Measurements from ENCODE around the gene NUDT22.

Gene NUDT22

DNA sequence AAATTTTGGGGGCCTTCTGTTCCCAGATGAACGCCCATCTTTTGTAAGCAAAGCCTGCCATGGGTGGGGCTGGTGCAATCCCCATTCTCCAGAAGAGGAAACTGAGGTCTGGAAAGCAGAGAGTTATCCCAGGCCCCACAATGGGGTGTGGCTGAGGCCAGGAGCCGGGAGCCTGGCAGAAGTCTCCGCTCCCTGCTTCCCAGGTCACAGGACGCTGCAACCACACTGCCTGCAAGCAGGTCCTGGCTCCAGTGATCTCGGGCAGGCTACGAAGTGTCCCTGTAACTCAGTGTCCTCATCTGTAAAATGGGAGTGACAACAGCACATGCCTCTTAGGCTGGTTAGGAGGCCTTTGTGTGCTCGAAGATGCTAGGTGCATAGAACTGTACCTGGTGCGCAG, 27.0 kb downstream of the NUDT22 start:
- TF ChIP-seq, protein P1, sequence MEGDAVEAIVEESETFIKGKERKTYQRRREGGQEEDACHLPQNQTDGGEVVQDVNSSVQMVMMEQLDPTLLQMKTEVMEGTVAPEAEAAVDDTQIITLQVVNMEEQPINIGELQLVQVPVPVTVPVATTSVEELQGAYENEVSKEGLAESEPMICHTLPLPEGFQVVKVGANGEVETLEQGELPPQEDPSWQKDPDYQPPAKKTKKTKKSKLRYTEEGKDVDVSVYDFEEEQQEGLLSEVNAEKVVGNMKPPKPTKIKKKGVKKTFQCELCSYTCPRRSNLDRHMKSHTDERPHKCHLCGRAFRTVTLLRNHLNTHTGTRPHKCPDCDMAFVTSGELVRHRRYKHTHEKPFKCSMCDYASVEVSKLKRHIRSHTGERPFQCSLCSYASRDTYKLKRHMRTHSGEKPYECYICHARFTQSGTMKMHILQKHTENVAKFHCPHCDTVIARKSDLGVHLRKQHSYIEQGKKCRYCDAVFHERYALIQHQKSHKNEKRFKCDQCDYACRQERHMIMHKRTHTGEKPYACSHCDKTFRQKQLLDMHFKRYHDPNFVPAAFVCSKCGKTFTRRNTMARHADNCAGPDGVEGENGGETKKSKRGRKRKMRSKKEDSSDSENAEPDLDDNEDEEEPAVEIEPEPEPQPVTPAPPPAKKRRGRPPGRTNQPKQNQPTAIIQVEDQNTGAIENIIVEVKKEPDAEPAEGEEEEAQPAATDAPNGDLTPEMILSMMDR (IDR thresholded peaks at IDR 0.05; ENCODE audit: borderline replicate concordance, control extremely low read depth, extremely low read depth, insufficient read depth, missing control alignments) = no peak

GRCh38 chr11:64253481-64253880, 27.4 kb downstream of the NUDT22 start:
- in situ Hi-C loops (cut with MboI; ENCODE audit: low sequenced_read_pairs, unreplicated experiment) = no loop called here
- no peak for DNase-seq (ENCODE audit: low spot score)
- TF ChIP-seq, protein P1 (IDR thresholded peaks at IDR 0.05; ENCODE audit: borderline replicate concordance, control extremely low read depth, extremely low read depth, insufficient read depth, missing control alignments) = no peak

More for the DNA sequence above, 27.0 kb downstream of the NUDT22 start:
- DNase-seq (ENCODE audit: low spot score) = no peak
- in situ Hi-C loops (cut with MboI; ENCODE audit: low sequenced_read_pairs, unreplicated experiment) = no loop called here

GRCh38 chr11:64254326-64254725, 28.3 kb downstream of the NUDT22 start:
- no peak for DNase-seq (ENCODE audit: low spot score)
- TF ChIP-seq, protein P1 (IDR thresholded peaks at IDR 0.05; ENCODE audit: borderline replicate concordance, control extremely low read depth, extremely low read depth, insufficient read depth, missing control alignments) = no peak
- in situ Hi-C loops (cut with MboI; ENCODE audit: low sequenced_read_pairs, unreplicated experiment) = no loop called here

DNA sequence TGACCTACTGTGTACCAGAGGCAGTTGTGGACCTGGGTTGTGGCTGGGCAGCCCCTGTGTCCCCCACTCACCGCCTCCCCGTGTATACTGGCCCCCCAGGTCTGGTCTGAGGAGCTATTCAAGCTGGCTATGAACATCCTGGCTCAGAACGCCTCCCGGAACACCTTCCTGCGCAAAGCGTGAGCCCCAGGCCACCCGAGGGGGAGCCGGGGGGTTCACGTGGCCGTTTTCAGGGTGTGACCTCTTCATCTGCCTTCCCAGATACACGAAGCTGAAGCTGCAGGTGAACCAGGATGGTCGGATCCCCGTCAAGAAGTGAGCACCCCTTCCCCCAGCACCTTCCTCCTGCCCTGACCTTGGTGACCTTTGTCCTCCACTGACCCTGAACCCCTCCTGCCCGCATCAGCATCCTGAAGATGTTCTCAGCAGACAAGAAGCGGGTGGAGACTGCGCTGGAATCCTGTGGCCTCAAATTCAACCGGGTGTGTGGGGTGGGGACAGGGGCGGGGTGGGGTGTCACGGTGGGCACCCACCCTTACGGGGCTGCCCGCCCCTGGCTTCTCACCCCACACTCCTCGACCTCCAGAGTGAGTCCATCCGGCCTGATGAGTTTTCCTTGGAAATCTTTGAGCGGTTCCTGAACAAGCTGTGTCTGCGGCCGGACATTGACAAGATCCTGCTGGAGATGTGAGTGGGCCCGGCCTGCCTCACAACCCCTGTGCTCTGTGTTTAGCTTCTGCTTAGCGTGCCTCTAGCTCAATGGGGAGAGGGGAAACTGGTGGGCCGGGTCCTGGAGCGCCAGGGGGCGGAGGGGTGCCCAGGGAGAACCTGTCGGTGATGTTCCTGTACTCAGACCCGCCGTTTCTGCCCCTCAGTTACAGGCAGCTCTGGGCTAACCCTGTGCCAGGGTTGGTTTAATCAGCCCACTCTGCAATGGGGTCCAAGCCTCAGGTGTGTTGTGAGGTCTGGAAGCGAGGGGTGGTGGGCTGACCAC, 29.4 kb downstream of the NUDT22 start:
- TF ChIP-seq, protein P1 (IDR thresholded peaks at IDR 0.05; ENCODE audit: borderline replicate concordance, control extremely low read depth, extremely low read depth, insufficient read depth, missing control alignments) = no peak
- in situ Hi-C loops (cut with MboI; ENCODE audit: low sequenced_read_pairs, unreplicated experiment) = no loop called here

DNA sequence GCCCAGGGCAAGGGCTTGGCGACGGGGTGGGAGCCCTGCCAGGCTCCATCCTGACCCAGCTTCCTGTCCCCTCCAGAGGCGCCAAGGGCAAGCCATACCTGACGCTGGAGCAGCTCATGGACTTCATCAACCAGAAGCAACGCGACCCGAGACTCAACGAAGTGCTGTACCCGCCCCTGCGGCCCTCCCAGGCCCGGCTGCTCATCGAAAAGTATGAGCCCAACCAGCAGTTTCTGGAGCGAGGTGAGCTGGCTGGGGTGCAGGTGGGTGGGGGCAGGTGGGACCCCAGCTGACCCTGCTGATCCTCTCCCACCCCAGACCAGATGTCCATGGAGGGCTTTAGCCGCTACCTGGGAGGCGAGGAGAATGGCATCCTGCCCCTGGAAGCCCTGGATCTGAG, 30.2 kb downstream of the NUDT22 start:
- TF ChIP-seq, protein P1 (IDR thresholded peaks at IDR 0.05; ENCODE audit: borderline replicate concordance, control extremely low read depth, extremely low read depth, insufficient read depth, missing control alignments) = no peak
- in situ Hi-C loops (cut with MboI; ENCODE audit: low sequenced_read_pairs, unreplicated experiment) = no loop called here
- DNase-seq (ENCODE audit: low spot score) = no peak

More for the DNA sequence above, 29.4 kb downstream of the NUDT22 start:
- DNase-seq (ENCODE audit: low spot score) = no peak

- in situ Hi-C loops (cut with MboI; ENCODE audit: low sequenced_read_pairs, unreplicated experiment) = no loop called here
- no peak for DNase-seq (ENCODE audit: low spot score)
- TF ChIP-seq, protein P1 (IDR thresholded peaks at IDR 0.05; ENCODE audit: borderline replicate concordance, control extremely low read depth, extremely low read depth, insufficient read depth, missing control alignments) = no peak
Observed at GRCh38 chr11:64258356-64258755, 32.3 kb downstream of the NUDT22 start.

Data from GM13976 (cell line).